ENCODE data around the gene NHERF2.
"Not testable (repeated sequence)": the region's sequence is repeated elsewhere in the genome, so short reads cannot be mapped to it uniquely, and the experiment has no call there.

NHERF2 gene

DNA sequence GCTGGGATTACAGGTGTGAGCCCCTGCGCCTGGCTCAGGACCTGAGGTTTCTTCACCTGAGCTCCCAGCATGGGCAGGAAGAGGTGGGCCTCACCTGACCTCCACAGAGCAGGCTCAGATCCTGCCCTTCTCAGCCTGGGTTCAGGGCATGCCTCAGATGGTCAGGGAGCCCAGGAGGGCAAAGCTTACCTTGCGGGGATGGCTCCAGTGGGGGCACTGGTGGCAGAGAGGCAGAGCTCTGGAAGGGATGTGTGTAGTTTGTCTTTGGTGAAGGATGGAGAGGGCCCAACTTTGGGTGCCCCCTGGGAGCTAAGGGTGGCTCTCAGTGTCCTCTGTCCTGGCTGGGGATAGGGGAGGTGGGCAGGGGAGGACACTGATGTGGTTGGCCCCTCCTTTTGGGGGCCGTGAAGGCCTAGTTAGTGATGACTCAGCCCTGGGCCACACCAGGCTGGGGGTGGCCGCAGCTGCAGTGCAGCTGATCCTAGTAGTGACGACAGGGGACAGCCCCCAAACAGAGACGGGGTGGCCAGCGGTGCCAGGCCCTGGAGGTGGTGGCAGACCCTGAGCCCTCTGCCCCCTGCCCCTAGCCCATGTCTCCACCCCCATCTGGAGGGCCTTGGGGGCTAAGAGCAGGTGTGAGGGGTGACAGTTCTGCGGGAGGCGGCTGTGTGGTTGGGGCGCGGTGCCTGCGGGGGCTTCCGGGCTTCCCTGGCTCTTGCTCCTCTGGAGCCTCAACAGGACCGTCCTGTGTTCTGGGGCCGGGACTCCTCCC lies 5.8 kb downstream of the NHERF2 start:
- DNase-seq (ENCODE audit: extremely low spot score), result no peak
- ChIA-PET POLR2A (interaction anchor here (0.7 to 1.2 kb wide), 6 partner anchors 15 to 171 kb away, joined by 3 to 5 read pairs (median 4); partner anchors contain the start of genes NTHL1, RPS2, TBL3 and TRAF7), CTCF (interaction anchor here (0.7 kb wide), 1 partner anchor 15 kb away, joined by 3 read pairs; the partner anchor contains the start of genes NTHL1 and TSC2)
- TF ChIP-seq PKNOX1 (IDR thresholded peaks at IDR 0.05) (no peak), FOXM1 (IDR thresholded peaks at IDR 0.05; ENCODE audit: borderline replicate concordance) (no peak), NFRKB (IDR thresholded peaks at IDR 0.05) (no peak), FOXA1 (IDR thresholded peaks at IDR 0.05) (no peak), HDGF (IDR thresholded peaks at IDR 0.05; ENCODE audit: borderline replicate concordance) (no peak), ARNT (IDR thresholded peaks at IDR 0.05) (no peak), BHLHE40 (IDR thresholded peaks at IDR 0.05; ENCODE audit: borderline replicate concordance) (no peak), LEF1 (IDR thresholded peaks at IDR 0.05; ENCODE audit: borderline replicate concordance) (no peak), FOXK2 (IDR thresholded peaks at IDR 0.05) (no peak), CTBP1 (IDR thresholded peaks at IDR 0.05; ENCODE audit: borderline replicate concordance) (no peak), SUZ12 (IDR thresholded peaks at IDR 0.05) (no peak), ZNF384 (IDR thresholded peaks at IDR 0.05) (no peak), L3MBTL2 (conservative IDR thresholded peaks at IDR 0.05) (no peak), ELF4 (IDR thresholded peaks at IDR 0.05) (no peak), TARDBP (IDR thresholded peaks at IDR 0.05) (no peak)

DNA sequence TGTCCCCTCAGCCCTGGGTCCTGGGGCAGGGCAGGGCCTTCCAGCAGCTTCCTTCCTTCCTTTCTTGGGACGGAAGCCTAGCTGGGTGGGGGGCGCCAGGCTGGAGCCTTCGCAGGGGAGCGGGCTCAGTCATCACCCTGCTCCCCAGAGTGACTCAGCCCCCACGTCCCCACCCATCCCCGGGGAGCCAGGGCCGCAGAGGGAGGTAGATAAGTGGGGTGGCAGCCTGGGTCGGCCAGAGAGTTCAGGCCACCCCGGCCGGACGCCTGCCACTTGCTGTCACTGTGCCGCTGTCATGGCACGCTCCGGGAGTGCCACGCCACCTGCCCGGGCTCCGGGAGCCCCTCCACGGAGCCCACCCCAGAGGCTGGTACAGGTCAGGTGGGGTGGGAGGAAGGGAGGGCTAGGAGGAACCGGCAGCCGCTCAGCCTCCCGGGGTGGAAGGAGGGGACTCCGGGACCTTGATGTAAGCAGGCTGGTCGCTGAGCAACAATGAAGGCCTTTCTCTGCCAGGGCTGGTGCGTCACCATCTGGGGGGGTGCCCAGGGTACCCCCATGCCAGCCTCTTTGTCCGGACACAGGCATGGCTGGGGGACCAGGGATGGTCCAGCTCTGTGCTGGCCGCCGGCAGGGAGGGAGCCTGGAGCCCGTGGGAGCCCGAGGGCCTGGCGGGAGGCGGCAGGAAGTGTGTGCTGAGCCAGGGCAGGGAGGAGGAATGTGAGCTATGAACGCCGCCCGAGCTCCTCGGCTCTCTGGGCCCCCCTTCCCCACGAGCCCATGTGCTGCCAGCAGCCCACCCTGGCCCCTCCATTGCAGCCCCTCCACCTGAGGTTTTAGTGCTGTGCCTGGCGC lies 6.6 kb downstream of the NHERF2 start:
- TF ChIP-seq FOXA1 (IDR thresholded peaks at IDR 0.05), result no peak
- no peak for TF ChIP-seq BHLHE40 (IDR thresholded peaks at IDR 0.05; ENCODE audit: borderline replicate concordance)
- TF ChIP-seq CTBP1 (IDR thresholded peaks at IDR 0.05; ENCODE audit: borderline replicate concordance), result no peak
- TF ChIP-seq SP1 (IDR thresholded peaks at IDR 0.05), result no peak
- no peak for TF ChIP-seq LEF1 (IDR thresholded peaks at IDR 0.05; ENCODE audit: borderline replicate concordance)
- no peak for TF ChIP-seq ZNF384 (IDR thresholded peaks at IDR 0.05)
- no peak for TF ChIP-seq PKNOX1 (IDR thresholded peaks at IDR 0.05)
- no peak for TF ChIP-seq NFRKB (IDR thresholded peaks at IDR 0.05)
- no peak for TF ChIP-seq ARNT (IDR thresholded peaks at IDR 0.05)
- no peak for TF ChIP-seq FOXK2 (IDR thresholded peaks at IDR 0.05)
- no peak for TF ChIP-seq FOXM1 (IDR thresholded peaks at IDR 0.05; ENCODE audit: borderline replicate concordance)
- no peak for TF ChIP-seq HDGF (IDR thresholded peaks at IDR 0.05; ENCODE audit: borderline replicate concordance)
- TF ChIP-seq SUZ12 (IDR thresholded peaks at IDR 0.05), result no peak
- TF ChIP-seq ELF4 (IDR thresholded peaks at IDR 0.05), result no peak
- no peak for TF ChIP-seq TARDBP (IDR thresholded peaks at IDR 0.05)
- TF ChIP-seq L3MBTL2 (conservative IDR thresholded peaks at IDR 0.05), result no peak
- no peak for DNase-seq (ENCODE audit: extremely low spot score)
- ChIA-PET CTCF (no interaction called here), POLR2A (interaction anchor here (0.7 to 1.0 kb wide), 2 partner anchors 121 to 170 kb away, joined by 3 read pairs; no protein-coding TSS in a partner anchor)

GRCh38 chr16:2033909-2034695 lies 7.4 kb downstream of the NHERF2 start:
- POLR2A ChIA-PET; DNase-seq (ENCODE audit: extremely low spot score); CTCF ChIA-PET: not testable (repeated sequence)

DNA sequence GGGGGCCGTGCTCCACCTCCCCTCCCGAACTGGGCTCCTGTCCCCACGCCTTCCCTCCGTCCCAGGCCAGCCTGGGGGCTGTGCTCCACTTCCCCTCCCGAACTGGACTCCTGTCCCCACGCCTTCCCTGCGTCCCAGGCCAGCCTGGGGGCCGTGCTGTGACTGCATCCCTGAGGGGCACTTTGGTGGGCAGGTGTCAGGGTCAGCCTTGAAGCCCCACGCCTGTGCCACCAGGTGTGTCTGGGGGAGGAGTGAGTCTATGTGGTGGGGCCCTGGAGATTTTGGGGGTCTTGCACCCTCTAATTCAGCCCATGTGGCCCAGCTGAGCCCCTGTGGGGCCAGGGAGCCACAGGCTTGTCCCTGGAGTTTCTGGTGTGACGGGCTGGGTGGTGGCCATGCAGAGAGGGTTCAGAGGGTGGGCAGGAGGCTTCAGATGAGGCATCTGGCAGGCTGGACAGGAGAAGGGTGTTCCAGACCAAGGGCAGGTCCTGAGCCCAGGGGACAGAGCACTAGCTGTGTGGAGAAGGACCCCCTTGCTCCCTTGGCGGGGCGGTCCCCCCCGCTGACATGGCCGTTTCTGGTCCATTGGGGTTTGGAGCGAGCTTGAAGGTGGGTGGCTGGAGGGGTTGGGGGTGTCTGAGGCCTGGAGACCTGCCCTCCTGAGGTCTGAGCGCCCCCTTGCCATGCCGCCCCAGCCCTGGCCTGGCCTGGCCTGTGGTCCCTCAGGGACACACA lies 8.2 kb downstream of the NHERF2 start:
- TF ChIP-seq NFRKB (IDR thresholded peaks at IDR 0.05) (no peak), ELF4 (IDR thresholded peaks at IDR 0.05) (no peak), ARNT (IDR thresholded peaks at IDR 0.05) (no peak), SP1 (IDR thresholded peaks at IDR 0.05) (no peak), PKNOX1 (IDR thresholded peaks at IDR 0.05) (no peak), HDGF (IDR thresholded peaks at IDR 0.05; ENCODE audit: borderline replicate concordance) (no peak), FOXA1 (IDR thresholded peaks at IDR 0.05) (no peak), TARDBP (IDR thresholded peaks at IDR 0.05) (no peak), SUZ12 (IDR thresholded peaks at IDR 0.05) (no peak), FOXK2 (IDR thresholded peaks at IDR 0.05) (no peak), FOXM1 (IDR thresholded peaks at IDR 0.05; ENCODE audit: borderline replicate concordance) (no peak), CTBP1 (IDR thresholded peaks at IDR 0.05; ENCODE audit: borderline replicate concordance) (no peak), L3MBTL2 (conservative IDR thresholded peaks at IDR 0.05) (no peak), ZNF384 (IDR thresholded peaks at IDR 0.05) (no peak), LEF1 (IDR thresholded peaks at IDR 0.05; ENCODE audit: borderline replicate concordance) (no peak)
- no peak for DNase-seq (ENCODE audit: extremely low spot score)
- ChIA-PET CTCF (no interaction called here), POLR2A (interaction anchor here (1.5 to 3.3 kb wide), 2 partner anchors 12 to 70 kb away, joined by 5 to 10 read pairs; partner anchors contain the start of genes NTHL1, RPS2 and TSC2)
